Measurements from ENCODE around the gene SLC39A11. TPM values are rescaled to one million over a fixed set of nuclear protein-coding genes. Genes with fewer than 3 reads are reported as not detected.

The SLC39A11 gene
- total and polyA plus RNA-seq, 2 of the 13 experiments (the other 11 are each of a cell fraction or from before 2014, with no cell fraction given) = 17.2 to 31.5 TPM

DNA sequence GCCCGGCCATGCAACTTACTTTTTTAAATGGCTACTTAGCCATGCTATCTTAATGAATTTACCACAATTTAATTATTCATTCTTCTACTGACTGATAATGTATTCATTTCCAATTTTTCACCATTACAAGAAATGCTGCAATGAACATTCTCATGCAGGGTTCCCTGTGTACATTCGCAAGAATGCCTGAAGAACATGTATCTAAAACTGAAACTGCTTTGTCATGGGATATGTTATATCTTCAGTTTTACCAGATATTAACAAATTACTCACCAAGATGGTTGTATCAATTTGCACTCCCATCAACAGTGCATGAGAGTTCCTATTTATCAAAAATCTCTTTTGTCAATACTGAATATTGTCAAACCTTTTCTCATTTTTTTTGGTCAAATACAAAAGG, 100.8 kb downstream of the SLC39A11 start:
- ATAC-seq (no peak), FAIRE-seq (no peak), DNase-seq (ENCODE audit: low spot score) (no peak)
- H3K4me1 ChIP-seq (ENCODE audit: insufficient read depth, low read length) = no peaks in the 10 kb centered on the region
- ChIA-PET CTCF (ENCODE audit: low intra/inter-chr PET ratio, low total read pairs) (no interaction called here), POLR2A (no interaction called here)
- TF ChIP-seq ZNF564 (CRISPR knock-in tag; IDR thresholded peaks at IDR 0.05) (no peak), RBAK (CRISPR knock-in tag; IDR thresholded peaks at IDR 0.05) (no peak), GZF1 (CRISPR knock-in tag; IDR thresholded peaks at IDR 0.05) (no peak), SNAPC4 (CRISPR knock-in tag; IDR thresholded peaks at IDR 0.05) (no peak), CBX5 (CRISPR knock-in tag; IDR thresholded peaks at IDR 0.05; ENCODE audit: borderline replicate concordance) (no peak), KLF15 (CRISPR knock-in tag; IDR thresholded peaks at IDR 0.05; ENCODE audit: borderline replicate concordance) (no peak), HNRNPLL (IDR thresholded peaks at IDR 0.05; ENCODE audit: low read depth, low read length, poor library complexity, severe bottlenecking) (no peak), MED1 (CRISPR knock-in tag; IDR thresholded peaks at IDR 0.05) (no peak), ZNF274 (CRISPR knock-in tag; IDR thresholded peaks at IDR 0.05) (no peak), MAFF (IDR thresholded peaks at IDR 0.05; ENCODE audit: low read depth, low read length) (no peak), ZNF468 (CRISPR knock-in tag; IDR thresholded peaks at IDR 0.05) (no peak)
- TF ChIP-seq, protein P1, sequence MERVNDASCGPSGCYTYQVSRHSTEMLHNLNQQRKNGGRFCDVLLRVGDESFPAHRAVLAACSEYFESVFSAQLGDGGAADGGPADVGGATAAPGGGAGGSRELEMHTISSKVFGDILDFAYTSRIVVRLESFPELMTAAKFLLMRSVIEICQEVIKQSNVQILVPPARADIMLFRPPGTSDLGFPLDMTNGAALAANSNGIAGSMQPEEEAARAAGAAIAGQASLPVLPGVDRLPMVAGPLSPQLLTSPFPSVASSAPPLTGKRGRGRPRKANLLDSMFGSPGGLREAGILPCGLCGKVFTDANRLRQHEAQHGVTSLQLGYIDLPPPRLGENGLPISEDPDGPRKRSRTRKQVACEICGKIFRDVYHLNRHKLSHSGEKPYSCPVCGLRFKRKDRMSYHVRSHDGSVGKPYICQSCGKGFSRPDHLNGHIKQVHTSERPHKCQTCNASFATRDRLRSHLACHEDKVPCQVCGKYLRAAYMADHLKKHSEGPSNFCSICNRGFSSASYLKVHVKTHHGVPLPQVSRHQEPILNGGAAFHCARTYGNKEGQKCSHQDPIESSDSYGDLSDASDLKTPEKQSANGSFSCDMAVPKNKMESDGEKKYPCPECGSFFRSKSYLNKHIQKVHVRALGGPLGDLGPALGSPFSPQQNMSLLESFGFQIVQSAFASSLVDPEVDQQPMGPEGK (CRISPR knock-in tag; IDR thresholded peaks at IDR 0.05) = no peak
- TF ChIP-seq, protein P2, sequence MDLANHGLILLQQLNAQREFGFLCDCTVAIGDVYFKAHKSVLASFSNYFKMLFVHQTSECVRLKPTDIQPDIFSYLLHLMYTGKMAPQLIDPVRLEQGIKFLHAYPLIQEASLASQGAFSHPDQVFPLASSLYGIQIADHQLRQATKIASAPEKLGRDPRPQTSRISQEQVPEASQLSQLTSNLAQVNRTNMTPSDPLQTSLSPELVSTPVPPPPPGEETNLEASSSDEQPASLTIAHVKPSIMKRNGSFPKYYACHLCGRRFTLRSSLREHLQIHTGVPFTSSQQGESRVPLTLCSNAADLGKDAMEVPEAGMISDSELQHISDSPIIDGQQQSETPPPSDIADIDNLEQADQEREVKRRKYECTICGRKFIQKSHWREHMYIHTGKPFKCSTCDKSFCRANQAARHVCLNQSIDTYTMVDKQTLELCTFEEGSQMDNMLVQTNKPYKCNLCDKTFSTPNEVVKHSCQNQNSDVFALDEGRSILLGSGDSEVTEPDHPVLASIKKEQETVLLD (CRISPR knock-in tag; IDR thresholded peaks at IDR 0.05; ENCODE audit: low read depth) = no peak
- no peaks in the 10 kb centered on the region for H3K79me2 ChIP-seq (ENCODE audit: insufficient read depth, low read length)
- in situ Hi-C loops (cut with HindIII; ENCODE audit: extremely low pct_ligation_motif_present, low pct_unique_long_range_greater_than_20kb) (no loop called here), intact Hi-C loops (cut with micrococcal nuclease; ENCODE audit: unreplicated experiment) (no loop called here)
- H3K27me3 ChIP-seq (ENCODE audit: control insufficient read depth in 1 of 2, insufficient read depth in 2 of 2, low read length in 2 of 2) = no peaks in the 10 kb centered on the region
- no peak overlapping the region for H3K27ac ChIP-seq (ENCODE audit: extremely low read length, insufficient read depth, low read length)
- no TSS peak for BruUV-seq (replicated peaks)
- H4K20me1 ChIP-seq (ENCODE audit: insufficient read depth, low read length) = no peaks in the 10 kb centered on the region
- H3K4me3 ChIP-seq (replicated peaks in 1 of 3; ENCODE audit: insufficient read depth in 1 of 3, low read depth in 2 of 3, low read length in 3 of 3) = no peak overlapping the region
- H3K9me3 ChIP-seq (ENCODE audit: low read length) = no peaks in the 10 kb centered on the region
- H3K9ac ChIP-seq (ENCODE audit: insufficient read depth, low read depth, low read length) = no peak overlapping the region
- no peak overlapping the region for H2AFZ ChIP-seq (ENCODE audit: low read length)
- WGBS (ENCODE audit: low lambda C conversion rate) = 95% methylated on average over 2 of the region's 2 CpGs
- no peaks in the 10 kb centered on the region for H3K36me3 ChIP-seq (replicated peaks in 1 of 2; ENCODE audit: control insufficient read depth in 1 of 2, insufficient read depth in 2 of 2, low read length in 2 of 2)
- no peak overlapping the region for H3K4me2 ChIP-seq (ENCODE audit: low read depth, low read length)

Measured in HepG2 (cell line).